HepG2 (cell line): ENCODE measurements around the gene TXN2. TPM values are rescaled to one million over a fixed set of nuclear protein-coding genes. Genes with fewer than 3 reads are reported as not detected.

ENCODE experiments used
- HIVEP1 ChIP-seq: sonication (generic); formaldehyde crosslinking; IDR thresholded peaks from 2 replicates; pipeline ENCODE4 v1.4.0; 2020; ENCODE audit warnings: mild to moderate bottlenecking, missing genetic modification reagents
- NFATC3 ChIP-seq: sonication (generic); formaldehyde crosslinking; IDR thresholded peaks from 2 replicates; pipeline ENCODE4 v1.5.1; 2020; ENCODE audit warnings: mild to moderate bottlenecking, missing genetic modification reagents
- NFE2L2 ChIP-seq: fragments of 150-350 bp; IDR thresholded peaks from 2 replicates; pipeline ENCODE4 v1.6.1; 2014; ENCODE audit warnings: low read length
- NFRKB ChIP-seq: fragments of 450-650 bp; IDR thresholded peaks from 2 replicates; pipeline ENCODE4 v1.6.1; 2017
- NRL ChIP-seq: sonication (generic); formaldehyde crosslinking; IDR thresholded peaks from 2 replicates; pipeline ENCODE4 v1.5.0; 2020; ENCODE audit warnings: missing genetic modification reagents, mild to moderate bottlenecking, moderate library complexity, borderline replicate concordance
- SAFB2 ChIP-seq: sonication (generic); formaldehyde crosslinking; IDR thresholded peaks from 2 replicates; pipeline ENCODE4 v1.5.1; 2020; ENCODE audit warnings: missing genetic modification reagents, low read depth, mild to moderate bottlenecking, borderline replicate concordance
- SALL2 ChIP-seq: sonication (generic); formaldehyde crosslinking; IDR thresholded peaks from 2 replicates; pipeline ENCODE4 v1.8.1; 2023; ENCODE audit warnings: mild to moderate bottlenecking, missing genetic modification reagents, inconsistent platforms
- SNRNP70 ChIP-seq: fragments of 200-400 bp; formaldehyde crosslinking; IDR thresholded peaks from 2 replicates; pipeline ENCODE4 v1.6.1; 2017; ENCODE audit warnings: mild to moderate bottlenecking, low read depth, low read length, moderate library complexity
- ZIK1 ChIP-seq: sonication (generic); formaldehyde crosslinking; IDR thresholded peaks from 2 replicates; pipeline ENCODE4 v1.5.0; 2020; ENCODE audit warnings: mild to moderate bottlenecking, low read depth, missing genetic modification reagents, borderline replicate concordance
- ZNF20 ChIP-seq: sonication (generic); formaldehyde crosslinking; IDR thresholded peaks from 2 replicates; pipeline ENCODE4 v1.4.0; 2020; ENCODE audit warnings: mild to moderate bottlenecking, moderate library complexity, missing genetic modification reagents
- ZNF367 ChIP-seq: sonication (generic); formaldehyde crosslinking; IDR thresholded peaks from 2 replicates; pipeline ENCODE4 v1.4.0; 2020; ENCODE audit warnings: missing genetic modification reagents, borderline replicate concordance
- ZNF501 ChIP-seq: sonication (generic); formaldehyde crosslinking; IDR thresholded peaks from 2 replicates; pipeline ENCODE4 v1.5.1; 2020; ENCODE audit warnings: mild to moderate bottlenecking, moderate library complexity, missing genetic modification reagents
- ZNF773 ChIP-seq: sonication (generic); formaldehyde crosslinking; IDR thresholded peaks from 2 replicates; pipeline ENCODE4 v1.4.0; 2020; ENCODE audit warnings: missing genetic modification reagents, borderline replicate concordance
- polyA plus RNA-seq, 8 experiments: library from polyadenylated mRNA; depleted of rRNA in 3 of 8; stranded (reverse) in 7 of 8; unstranded in 1 of 8; fragments of >200 nt; fragmentation: Illumina TruSeq in 4 of 8; extraction: Trizol in 4 of 8; gene quantifications; 2 replicates each; pipeline versions ENCODE4 v1.2.1 to v1.2.3, GENCODE V29; 2011 to 2016; ENCODE audit warnings: low read depth in 4 of 8, missing spikeins in 1 of 8, mixed read lengths in 1 of 8; ENCODE audit not compliant: insufficient read depth in 1 of 8
- total RNA-seq, 5 experiments: library from RNA; depleted of rRNA; stranded (reverse); fragments of >200 nt; fragmentation: Illumina TruSeq; extraction: Trizol; gene quantifications; 2 replicates each; pipeline ENCODE4 v1.2.3, GENCODE V29; 2016; ENCODE audit warnings: low read depth in 1 of 5
- TF ChIP-seq, protein P1 (sequence below): sonication (generic); formaldehyde crosslinking; IDR thresholded peaks from 2 replicates; pipeline ENCODE4 v1.4.0; 2020; ENCODE audit warnings: missing genetic modification reagents
- TF ChIP-seq, protein P2 (sequence below): sonication (generic); formaldehyde crosslinking; conservative IDR thresholded peaks from 2 replicates; pipeline ENCODE4 v1.5.0; 2020; ENCODE audit warnings: missing genetic modification reagents
- TF ChIP-seq, protein P3 (sequence below): sonication (generic); formaldehyde crosslinking; IDR thresholded peaks from 2 replicates; pipeline ENCODE4 v1.5.0; 2020; ENCODE audit warnings: mild to moderate bottlenecking, missing genetic modification reagents, borderline replicate concordance
- TF ChIP-seq, protein P4 (sequence below): sonication (generic); formaldehyde crosslinking; IDR thresholded peaks from 2 replicates; pipeline ENCODE4 v1.4.0; 2020; ENCODE audit warnings: low read depth, missing genetic modification reagents
- TF ChIP-seq, protein P5 (sequence below): sonication (generic); formaldehyde crosslinking; IDR thresholded peaks from 2 replicates; pipeline ENCODE4 v1.4.0; 2020; ENCODE audit warnings: mild to moderate bottlenecking, missing genetic modification reagents

Gene TXN2
- total and polyA plus RNA-seq, 2 of the 13 experiments (the other 11 are each of a cell fraction or from before 2014, with no cell fraction given) = 41.4 to 109 TPM

DNA sequence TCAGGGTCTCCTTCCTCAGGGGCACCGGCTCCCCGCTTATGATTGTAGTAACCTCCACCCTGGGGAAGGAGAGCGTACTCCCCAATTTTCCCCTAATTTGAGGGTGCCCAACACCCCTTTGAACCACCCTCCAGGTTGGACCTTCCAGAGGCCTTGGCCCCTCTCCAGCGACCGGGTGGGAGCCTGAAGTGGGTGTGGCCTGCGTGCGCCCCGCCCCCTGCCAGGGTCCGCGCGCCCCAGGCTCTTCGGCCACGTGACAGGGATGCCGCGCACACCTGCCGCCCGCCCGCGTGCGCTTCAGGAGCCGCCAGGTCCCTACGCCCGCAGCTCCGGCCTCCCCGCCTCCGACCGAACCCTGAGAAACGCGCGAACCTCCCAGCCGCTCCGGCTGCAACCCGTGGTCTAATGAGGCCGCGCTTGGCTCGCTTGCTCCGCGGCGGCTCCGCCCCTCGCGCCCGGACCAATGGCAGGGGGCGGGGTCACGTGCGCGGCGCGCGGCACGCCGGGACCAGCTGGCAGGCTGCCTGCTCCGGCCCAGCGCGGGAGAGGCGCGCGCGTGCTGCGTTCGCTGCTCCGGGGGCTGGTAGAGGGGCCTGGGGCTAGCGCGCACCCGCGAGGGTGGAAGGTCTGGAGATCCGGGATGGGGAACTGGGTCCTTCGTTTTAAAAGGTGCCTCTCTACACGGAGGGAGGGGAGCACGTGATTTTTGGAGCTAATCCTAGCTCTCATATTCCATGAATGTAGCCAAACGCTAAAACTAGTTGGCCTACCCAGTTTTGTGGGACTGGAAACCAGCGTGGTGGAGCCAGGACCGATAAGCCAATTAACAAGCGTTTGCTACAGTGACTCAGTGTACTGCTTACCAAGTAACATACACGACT lies 25.4 kb upstream of the TXN2 start, which contains the start of gene FOXRED2 (continued):
- TF ChIP-seq NFRKB = no peak
- TF ChIP-seq, protein P1, sequence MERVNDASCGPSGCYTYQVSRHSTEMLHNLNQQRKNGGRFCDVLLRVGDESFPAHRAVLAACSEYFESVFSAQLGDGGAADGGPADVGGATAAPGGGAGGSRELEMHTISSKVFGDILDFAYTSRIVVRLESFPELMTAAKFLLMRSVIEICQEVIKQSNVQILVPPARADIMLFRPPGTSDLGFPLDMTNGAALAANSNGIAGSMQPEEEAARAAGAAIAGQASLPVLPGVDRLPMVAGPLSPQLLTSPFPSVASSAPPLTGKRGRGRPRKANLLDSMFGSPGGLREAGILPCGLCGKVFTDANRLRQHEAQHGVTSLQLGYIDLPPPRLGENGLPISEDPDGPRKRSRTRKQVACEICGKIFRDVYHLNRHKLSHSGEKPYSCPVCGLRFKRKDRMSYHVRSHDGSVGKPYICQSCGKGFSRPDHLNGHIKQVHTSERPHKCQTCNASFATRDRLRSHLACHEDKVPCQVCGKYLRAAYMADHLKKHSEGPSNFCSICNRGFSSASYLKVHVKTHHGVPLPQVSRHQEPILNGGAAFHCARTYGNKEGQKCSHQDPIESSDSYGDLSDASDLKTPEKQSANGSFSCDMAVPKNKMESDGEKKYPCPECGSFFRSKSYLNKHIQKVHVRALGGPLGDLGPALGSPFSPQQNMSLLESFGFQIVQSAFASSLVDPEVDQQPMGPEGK = peak; percentile 55; the same call in 1 of the 2 replicates
- peak; percentile 62 for TF ChIP-seq ZNF501 (CRISPR knock-in tag)
- peak; percentile 90 for TF ChIP-seq SALL2 (CRISPR knock-in tag)
- 0 out of 2 replicates have a peak, but pooled peaks have one; percentile 44 for TF ChIP-seq ZNF20 (CRISPR knock-in tag)
- TF ChIP-seq SNRNP70 = no peak
- TF ChIP-seq HIVEP1 (CRISPR knock-in tag) = peak; percentile 76
- TF ChIP-seq SAFB2 = peak; percentile 90
- TF ChIP-seq, protein P2, sequence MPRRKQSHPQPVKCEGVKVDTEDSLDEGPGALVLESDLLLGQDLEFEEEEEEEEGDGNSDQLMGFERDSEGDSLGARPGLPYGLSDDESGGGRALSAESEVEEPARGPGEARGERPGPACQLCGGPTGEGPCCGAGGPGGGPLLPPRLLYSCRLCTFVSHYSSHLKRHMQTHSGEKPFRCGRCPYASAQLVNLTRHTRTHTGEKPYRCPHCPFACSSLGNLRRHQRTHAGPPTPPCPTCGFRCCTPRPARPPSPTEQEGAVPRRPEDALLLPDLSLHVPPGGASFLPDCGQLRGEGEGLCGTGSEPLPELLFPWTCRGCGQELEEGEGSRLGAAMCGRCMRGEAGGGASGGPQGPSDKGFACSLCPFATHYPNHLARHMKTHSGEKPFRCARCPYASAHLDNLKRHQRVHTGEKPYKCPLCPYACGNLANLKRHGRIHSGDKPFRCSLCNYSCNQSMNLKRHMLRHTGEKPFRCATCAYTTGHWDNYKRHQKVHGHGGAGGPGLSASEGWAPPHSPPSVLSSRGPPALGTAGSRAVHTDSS (CRISPR knock-in tag) = 0 out of 2 replicates have a peak, but pooled peaks have one; percentile 40
- peak; percentile 56; the same call in 1 of the 2 replicates for TF ChIP-seq ZNF367
- no peak for TF ChIP-seq NFE2L2
- TF ChIP-seq, protein P3, sequence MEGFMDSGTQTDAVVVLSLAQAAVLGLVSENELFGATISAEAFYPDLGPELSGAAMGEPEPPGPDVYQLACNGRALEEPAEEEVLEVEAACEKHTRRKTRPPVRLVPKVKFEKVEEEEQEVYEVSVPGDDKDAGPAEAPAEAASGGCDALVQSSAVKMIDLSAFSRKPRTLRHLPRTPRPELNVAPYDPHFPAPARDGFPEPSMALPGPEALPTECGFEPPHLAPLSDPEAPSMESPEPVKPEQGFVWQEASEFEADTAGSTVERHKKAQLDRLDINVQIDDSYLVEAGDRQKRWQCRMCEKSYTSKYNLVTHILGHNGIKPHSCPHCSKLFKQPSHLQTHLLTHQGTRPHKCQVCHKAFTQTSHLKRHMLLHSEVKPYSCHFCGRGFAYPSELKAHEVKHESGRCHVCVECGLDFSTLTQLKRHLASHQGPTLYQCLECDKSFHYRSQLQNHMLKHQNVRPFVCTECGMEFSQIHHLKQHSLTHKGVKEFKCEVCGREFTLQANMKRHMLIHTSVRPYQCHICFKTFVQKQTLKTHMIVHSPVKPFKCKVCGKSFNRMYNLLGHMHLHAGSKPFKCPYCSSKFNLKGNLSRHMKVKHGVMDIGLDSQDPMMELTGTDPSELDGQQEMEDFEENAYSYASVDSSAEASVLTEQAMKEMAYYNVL (CRISPR knock-in tag) = peak; percentile 63; the same call in 1 of the 2 replicates
- TF ChIP-seq, protein P4, sequence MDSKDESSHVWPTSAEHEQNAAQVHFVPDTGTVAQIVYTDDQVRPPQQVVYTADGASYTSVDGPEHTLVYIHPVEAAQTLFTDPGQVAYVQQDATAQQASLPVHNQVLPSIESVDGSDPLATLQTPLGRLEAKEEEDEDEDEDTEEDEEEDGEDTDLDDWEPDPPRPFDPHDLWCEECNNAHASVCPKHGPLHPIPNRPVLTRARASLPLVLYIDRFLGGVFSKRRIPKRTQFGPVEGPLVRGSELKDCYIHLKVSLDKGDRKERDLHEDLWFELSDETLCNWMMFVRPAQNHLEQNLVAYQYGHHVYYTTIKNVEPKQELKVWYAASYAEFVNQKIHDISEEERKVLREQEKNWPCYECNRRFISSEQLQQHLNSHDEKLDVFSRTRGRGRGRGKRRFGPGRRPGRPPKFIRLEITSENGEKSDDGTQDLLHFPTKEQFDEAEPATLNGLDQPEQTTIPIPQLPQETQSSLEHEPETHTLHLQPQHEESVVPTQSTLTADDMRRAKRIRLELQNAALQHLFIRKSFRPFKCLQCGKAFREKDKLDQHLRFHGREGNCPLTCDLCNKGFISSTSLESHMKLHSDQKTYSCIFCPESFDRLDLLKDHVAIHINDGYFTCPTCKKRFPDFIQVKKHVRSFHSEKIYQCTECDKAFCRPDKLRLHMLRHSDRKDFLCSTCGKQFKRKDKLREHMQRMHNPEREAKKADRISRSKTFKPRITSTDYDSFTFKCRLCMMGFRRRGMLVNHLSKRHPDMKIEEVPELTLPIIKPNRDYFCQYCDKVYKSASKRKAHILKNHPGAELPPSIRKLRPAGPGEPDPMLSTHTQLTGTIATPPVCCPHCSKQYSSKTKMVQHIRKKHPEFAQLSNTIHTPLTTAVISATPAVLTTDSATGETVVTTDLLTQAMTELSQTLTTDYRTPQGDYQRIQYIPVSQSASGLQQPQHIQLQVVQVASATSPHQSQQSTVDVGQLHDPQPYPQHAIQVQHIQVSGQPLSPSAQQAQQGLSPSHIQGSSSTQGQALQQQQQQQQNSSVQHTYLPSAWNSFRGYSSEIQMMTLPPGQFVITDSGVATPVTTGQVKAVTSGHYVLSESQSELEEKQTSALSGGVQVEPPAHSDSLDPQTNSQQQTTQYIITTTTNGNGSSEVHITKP (CRISPR knock-in tag) = peak; percentile 91
- TF ChIP-seq ZIK1 (CRISPR knock-in tag) = peak; percentile 99
- no peak; the same call in 1 of the 2 replicates for TF ChIP-seq ZNF773 (CRISPR knock-in tag)
- TF ChIP-seq NFATC3 (CRISPR knock-in tag) = no peak
- TF ChIP-seq NRL (CRISPR knock-in tag) = peak; percentile 92
- TF ChIP-seq, protein P5, sequence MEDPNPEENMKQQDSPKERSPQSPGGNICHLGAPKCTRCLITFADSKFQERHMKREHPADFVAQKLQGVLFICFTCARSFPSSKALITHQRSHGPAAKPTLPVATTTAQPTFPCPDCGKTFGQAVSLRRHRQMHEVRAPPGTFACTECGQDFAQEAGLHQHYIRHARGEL = peak; percentile 92
